GM13976 (cell line): ENCODE results near the gene CACNA2D3.

Experiments
- DNase-seq: peaks from one replicate; pipeline ENCODE4 v3.0.0; 2012; ENCODE audit warnings: low spot score
- in situ Hi-C: fragments of 300-500 bp; cut with MboI; formaldehyde crosslinking; loops from one replicate; pipeline ENCODE4 v1.12.0; 2022; ENCODE audit warnings: low sequenced_read_pairs, mixed read lengths, inconsistent platforms; ENCODE audit not compliant: unreplicated experiment
- TF ChIP-seq, protein P1 (sequence below): IDR thresholded peaks from 2 replicates; pipeline ENCODE4 v1.5.1; 2012; ENCODE audit warnings: borderline replicate concordance, mild to moderate bottlenecking; ENCODE audit not compliant: insufficient read depth; ENCODE audit errors: extremely low read depth, missing control alignments, control extremely low read depth

CACNA2D3 gene

DNA sequence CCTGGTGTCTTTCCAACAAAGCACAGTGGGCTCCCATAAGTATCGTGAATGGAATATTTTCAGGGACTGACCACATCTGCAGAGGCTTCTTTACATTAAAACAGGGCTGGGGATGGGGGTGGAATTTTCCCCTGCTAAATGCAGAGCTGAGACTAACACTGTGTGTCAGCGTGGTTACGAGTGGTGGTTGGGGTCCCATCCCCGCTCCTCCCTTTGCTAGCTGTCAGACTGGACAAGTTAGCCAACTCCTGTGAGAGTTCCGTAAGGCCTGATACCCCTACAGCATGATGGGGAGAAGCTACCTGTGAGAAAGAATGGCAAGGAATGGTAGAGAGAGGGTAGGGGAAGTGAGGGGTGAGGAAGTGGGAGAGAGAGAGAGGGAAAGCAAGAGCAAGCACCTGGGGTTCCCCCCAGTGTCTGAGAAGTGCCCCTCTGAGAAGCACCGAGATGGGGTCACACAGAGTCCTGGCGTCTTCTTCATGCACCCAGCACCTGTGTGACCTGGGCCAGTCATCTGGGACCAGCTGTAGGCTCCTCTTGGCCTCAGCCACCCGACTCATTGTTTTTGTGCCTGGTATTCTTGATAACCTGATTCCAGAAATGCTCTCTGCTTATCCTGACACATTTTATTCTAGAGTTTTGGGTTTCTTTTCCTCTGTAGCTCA, 395.8 kb downstream of the CACNA2D3 start:
- DNase-seq, result no peak
- TF ChIP-seq, protein P1, sequence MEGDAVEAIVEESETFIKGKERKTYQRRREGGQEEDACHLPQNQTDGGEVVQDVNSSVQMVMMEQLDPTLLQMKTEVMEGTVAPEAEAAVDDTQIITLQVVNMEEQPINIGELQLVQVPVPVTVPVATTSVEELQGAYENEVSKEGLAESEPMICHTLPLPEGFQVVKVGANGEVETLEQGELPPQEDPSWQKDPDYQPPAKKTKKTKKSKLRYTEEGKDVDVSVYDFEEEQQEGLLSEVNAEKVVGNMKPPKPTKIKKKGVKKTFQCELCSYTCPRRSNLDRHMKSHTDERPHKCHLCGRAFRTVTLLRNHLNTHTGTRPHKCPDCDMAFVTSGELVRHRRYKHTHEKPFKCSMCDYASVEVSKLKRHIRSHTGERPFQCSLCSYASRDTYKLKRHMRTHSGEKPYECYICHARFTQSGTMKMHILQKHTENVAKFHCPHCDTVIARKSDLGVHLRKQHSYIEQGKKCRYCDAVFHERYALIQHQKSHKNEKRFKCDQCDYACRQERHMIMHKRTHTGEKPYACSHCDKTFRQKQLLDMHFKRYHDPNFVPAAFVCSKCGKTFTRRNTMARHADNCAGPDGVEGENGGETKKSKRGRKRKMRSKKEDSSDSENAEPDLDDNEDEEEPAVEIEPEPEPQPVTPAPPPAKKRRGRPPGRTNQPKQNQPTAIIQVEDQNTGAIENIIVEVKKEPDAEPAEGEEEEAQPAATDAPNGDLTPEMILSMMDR, result no peak
- in situ Hi-C loops, result no loop called here

DNA sequence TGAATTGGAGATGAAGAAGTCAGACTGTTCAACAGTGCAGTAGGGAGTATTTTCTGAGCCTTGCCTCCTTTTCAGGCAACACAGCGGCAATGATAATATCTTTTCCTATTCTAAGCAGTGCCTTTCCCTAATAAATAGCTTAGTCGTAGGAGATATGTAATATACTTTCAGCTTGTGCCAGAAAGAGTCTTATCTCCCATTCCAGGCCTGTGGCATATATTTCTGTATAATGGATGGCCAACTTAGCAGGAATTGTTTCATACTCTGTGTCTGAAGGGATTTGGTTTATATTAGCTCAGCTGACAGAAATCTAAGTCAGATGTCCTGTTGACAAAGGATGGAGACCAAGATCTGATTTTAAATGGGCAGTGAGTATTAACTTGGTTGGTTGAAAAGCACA, 397.1 kb downstream of the CACNA2D3 start:
- in situ Hi-C loops, result no loop called here
- TF ChIP-seq, protein P1, result no peak
- no peak for DNase-seq

DNA sequence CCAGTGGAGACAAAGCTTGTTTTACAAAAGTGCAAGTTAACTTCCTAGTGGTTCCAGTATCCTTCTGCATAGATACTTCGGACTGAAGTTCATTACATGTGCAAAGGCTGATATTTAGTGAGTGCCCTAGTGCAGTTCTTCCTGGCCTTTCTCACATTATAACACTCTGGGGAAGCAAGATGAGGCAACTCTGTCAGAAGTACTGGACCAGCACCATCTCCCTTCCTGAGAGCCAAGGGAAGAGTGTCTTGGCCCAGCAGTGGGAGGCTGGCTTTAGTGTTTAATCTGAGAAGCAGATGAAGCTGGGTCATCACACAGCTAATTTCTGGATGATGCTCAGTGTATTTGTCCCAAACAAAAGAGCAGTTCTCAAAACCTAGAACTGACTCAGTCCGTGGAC, 397.7 kb downstream of the CACNA2D3 start:
- in situ Hi-C loops, result no loop called here
- no peak for DNase-seq
- TF ChIP-seq, protein P1, result no peak

DNA sequence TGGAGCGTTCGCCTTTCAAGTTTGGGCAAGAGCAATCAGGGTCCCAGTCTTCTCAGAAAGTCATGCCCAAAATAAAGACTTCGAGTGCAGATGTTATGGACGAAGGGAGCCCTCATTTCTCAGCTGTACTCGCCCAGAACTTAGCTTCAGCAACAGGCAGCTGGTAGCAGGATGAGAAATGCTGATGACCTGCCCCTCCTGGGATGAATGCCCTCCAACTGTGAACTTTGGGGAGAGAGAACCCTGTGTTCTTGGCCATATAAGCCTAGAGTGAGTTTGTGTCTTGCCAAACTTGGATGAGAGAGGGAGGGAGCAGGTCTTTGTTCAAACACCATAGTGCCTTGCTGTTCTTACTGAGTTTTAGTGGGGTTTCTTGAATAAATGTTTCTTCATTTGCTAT, 405.2 kb downstream of the CACNA2D3 start:
- TF ChIP-seq, protein P1, result no peak
- in situ Hi-C loops, result no loop called here

DNA sequence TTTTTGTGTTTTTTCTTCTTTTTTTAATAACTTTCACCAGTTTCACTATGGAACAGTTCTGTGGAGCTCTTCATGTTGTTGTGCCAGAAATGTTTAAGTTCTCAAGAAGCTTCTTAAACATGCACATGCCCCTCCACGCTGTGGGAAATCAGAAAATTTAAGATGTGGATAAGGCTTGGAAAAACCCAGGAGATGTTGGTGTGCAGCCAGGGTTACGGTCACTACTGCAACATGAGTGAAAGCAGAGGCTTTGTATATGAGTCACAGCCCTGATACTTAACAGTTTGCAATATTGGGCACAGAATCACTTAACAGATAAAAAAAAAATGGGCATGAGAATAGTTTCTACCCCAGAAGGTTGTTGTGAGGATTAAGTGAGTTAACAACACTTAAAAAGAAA, 405.6 kb downstream of the CACNA2D3 start:
- in situ Hi-C loops, result no loop called here
- TF ChIP-seq, protein P1, result no peak
- no peak for DNase-seq

More for the DNA sequence above, 405.2 kb downstream of the CACNA2D3 start:
- DNase-seq, result no peak

DNA sequence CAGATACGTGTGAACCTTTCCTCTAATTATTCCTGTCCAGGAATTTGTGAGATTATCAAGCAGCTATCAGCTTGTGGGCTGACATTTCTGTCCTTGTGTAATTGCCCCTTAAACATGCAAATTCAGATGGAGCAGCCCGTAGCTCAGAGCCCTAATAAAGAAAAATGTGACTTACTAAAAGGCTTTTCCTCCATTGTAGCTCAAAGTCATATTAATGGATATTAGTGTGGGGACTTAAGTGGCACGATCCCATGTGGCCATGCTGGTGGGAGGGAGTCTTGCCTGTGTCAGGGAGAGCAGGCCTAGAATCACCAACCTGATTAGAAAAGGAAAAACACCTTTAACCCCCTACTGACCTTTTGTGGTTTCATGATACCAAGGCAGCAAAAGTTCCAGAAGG, 406.3 kb downstream of the CACNA2D3 start:
- TF ChIP-seq, protein P1, result no peak
- DNase-seq, result no peak
- in situ Hi-C loops, result no loop called here

DNA sequence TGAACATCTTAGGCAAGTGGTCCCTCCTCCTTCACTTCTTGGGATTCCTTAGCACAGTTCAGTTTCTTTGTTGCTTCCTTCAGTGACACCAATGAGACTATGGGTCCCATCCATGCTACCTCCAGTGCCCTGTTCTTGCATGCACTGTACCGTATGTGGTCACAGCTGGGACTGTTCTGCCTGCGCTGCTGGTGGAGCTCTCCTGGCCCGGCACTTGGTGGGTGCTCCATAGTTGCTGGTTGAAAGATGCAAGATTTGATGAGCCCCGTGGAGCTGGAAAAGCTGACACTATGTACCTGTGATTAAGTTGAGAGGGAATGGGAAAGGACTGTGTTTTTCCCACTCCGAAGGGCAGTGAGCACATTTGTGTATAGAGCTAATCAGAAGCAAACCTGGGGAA, 407.7 kb downstream of the CACNA2D3 start:
- DNase-seq, result no peak
- TF ChIP-seq, protein P1, result no peak
- in situ Hi-C loops, result no loop called here
